Measurements from ENCODE around the gene ZDHHC11B.
"Not testable (repeated sequence)": the region's sequence is repeated elsewhere in the genome, so short reads cannot be mapped to it uniquely, and the experiment has no call there.

The ZDHHC11B gene

DNA sequence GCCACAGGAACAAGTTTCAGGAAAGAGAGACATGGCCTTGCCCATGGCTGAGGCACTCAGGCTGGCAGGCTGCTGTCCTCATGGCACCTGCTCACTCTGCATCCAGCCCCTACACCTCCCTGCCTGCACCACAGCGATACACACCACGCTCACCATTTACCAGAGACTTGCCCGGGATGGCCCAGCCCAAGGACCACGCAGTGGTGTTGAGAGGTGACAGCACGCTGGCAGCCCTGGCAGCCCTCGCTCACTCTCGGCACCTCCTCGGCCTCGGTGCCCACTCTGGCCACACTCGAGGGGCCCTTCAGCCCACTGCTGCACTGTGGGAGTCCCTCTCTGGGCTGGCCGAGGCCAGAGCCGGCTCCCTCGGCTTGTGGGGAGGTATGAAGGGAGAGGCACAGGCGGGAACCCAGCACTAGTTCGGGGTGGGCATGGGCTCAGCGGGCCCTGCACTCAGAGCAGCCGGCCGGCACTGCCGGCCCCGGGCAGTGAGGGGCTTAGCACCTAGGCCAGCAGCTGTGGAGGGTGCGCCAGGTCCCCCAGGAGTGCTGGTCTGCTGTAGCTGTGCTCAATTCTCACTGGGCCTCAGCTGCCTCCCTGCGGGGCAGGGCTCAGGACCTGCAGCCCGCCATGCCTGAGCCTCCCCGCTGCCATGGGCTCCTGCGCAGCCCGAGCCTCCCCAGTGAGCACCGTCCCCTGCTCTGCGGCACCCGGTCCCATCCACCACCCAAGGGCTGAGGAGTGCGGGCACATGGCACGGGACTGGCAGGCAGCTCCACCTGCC is 20.3 kb downstream of the ZDHHC11B start:
- no peak overlapping the region for H3K4me3 Mint-ChIP-seq
- no peaks in the 10 kb centered on the region for H3K36me3 Mint-ChIP-seq
- H3K4me1 Mint-ChIP-seq: peaks cover 3% of the 10 kb centered on the region
- no peaks in the 10 kb centered on the region for H3K27me3 Mint-ChIP-seq
- H3K9me3 Mint-ChIP-seq: no peaks in the 10 kb centered on the region
- no peak overlapping the region for H3K27ac Mint-ChIP-seq

DNA sequence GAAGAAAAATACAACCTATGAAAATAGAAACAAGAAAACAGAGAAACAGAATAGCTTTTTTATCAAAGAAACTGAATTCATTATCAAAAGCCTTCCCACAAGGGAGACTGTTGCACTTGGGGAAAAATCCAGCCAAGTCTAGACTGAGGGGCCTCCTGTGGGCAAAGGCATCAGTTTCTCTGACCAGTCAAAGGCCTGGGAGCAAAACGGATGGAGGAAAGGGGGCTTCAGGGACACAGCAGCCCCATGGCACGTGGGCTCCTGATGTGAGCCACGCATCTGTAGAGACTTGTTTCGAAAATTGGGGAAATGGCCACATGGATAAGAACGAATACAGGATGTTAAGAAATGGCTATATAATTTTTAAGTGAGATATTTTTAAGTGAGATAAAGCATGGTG is 21.1 kb downstream of the ZDHHC11B start:
- Mint-ChIP-seq H3K27ac (no peak overlapping the region), H3K27me3 (no peaks in the 10 kb centered on the region), H3K9me3 (no peaks in the 10 kb centered on the region)

DNA sequence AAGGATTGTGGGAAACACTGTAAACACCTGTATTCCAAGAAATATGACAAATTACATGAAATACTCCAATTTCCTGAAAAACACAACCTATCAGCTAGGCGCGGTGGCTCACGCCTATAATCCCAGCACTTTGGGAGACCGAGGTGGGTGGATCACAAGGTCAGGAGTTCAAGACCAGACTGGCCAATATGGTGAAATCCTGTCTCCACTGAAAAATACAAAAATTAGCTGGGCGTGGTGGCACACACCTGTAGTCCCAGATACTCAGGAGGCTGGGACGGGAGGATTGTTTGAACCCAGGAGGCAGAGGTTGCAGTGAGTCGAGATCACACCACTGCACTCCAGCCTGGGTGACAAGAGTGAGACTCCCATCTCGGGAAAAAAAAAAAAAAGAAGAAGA is 21.5 kb downstream of the ZDHHC11B start:
- not testable (repeated sequence) for H3K36me3 Mint-ChIP-seq, H3K9me3 Mint-ChIP-seq, H3K4me3 Mint-ChIP-seq, H3K27ac Mint-ChIP-seq, H3K27me3 Mint-ChIP-seq
- peaks cover 12% of the 10 kb centered on the region for H3K4me1 Mint-ChIP-seq

More for the DNA sequence above, 21.1 kb downstream of the ZDHHC11B start:
- no peaks in the 10 kb centered on the region for H3K36me3 Mint-ChIP-seq
- peaks cover 11% of the 10 kb centered on the region for H3K4me1 Mint-ChIP-seq
- no peak overlapping the region for H3K4me3 Mint-ChIP-seq

DNA sequence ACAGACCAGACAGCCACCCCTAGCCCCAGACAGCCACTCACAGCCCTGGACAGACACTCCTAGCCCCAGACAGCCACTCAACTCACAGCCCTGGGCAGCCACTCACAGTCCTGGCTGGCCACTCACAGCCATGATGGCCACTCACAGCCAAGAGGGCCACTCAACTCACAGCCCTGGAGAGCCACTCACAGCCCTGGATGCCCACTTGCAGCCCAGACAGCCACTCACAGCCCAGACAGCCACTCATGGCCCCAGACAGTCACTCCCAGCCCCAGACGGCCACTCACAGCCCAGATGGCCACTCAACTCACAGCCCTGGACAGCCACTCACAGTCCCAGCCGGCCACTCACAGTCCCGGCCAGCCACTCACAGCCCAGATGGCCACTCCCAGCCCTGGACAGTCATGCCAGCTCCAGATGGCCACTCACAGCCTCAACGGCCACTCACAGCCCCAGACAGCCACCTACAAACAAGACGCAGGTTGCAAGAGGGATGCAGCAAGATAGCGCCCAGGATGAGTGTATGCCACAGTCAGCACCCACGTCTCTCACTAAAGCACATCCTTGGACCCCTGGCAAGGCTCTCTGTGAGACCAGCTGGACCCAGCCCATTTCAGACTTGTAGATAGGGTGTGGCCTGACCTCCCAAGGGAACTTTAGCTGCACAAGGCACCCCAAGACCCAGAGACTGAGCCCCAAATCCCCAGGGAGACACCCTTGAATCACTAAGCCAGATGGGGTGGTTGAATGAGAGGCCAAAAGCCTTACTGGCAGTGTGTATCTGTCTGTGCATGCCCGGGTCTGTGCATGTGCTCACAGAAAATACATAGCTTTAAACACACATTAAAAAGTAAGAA is 22.4 kb downstream of the ZDHHC11B start:
- Mint-ChIP-seq H3K27me3 (no peaks in the 10 kb centered on the region), H3K4me1 (peaks cover 15% of the 10 kb centered on the region), H3K27ac (no peak overlapping the region)

DNA sequence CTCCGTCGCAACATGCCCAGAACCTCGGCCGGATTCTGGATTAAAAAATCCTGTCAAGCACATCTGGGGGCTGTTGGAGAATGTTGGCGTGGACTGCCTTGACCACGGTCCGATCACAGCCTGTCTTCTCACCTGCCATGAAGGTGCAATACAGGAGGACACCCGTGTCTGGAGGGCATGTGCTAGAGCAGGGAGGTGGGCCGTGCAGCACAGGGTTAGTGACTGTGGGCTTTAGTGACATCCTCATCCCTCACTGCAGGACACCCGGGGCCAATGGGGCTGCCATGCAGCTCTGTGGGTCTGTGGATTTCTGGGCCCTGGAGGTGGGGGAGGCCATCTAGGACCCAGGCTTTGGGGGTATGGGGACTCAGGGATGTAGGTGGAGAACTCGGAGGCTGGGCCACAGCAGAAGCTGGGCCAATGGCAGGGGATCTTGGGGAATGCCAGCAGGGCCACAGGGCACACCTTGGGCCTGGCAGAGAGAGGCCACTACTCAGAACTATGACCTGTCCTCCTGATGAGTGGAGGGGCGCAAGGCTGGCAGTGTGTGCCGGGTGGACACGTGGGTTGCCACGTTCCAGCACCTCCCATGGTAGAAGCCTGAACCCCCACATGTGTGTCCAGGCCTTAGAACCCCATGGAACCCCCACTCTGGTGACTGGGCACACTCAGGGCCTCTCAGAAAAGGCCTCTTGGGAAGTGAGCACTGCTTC is 23.3 kb downstream of the ZDHHC11B start:
- Mint-ChIP-seq H3K36me3 (no peaks in the 10 kb centered on the region), H3K4me1 (peaks cover 15% of the 10 kb centered on the region), H3K27me3 (no peaks in the 10 kb centered on the region), H3K9me3 (no peaks in the 10 kb centered on the region), H3K27ac (no peak overlapping the region), H3K4me3 (no peak overlapping the region)

More for the DNA sequence above, 22.4 kb downstream of the ZDHHC11B start:
- Mint-ChIP-seq H3K9me3 (no peaks in the 10 kb centered on the region), H3K36me3 (no peaks in the 10 kb centered on the region), H3K4me3 (no peak overlapping the region)

DNA sequence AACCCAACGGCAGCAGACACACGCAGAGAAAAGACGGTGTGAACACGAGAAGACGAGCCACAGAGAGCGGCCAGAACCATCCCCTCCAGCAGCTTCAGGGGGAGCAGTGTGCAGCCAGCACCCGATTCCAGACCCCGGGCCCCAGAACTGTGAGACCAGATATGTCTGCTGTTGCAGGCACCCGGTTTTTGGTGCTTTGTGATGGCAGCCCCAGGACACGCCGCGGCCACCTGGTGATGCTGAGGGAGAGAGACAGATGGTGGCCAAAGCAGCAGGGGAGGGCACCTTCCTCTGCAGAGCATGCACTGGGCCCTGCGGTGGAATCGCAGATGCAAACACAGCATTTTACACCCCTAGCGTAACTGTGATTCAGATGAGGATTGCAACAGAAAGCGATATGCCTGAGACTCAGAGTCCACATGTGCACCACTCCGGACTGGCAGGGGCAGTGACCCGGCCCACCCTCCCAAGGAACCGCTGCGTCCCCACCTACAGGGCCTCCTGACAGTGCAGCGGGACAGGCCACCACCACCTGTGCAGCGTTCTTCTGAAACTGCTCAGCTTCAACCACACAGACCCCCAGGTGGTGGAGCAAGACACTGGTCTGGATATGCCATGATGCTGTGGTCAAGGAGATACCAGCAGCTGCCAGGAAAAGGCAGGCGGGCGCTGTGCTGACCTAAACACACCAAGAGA is 24.0 kb downstream of the ZDHHC11B start:
- Mint-ChIP-seq H3K36me3 (no peaks in the 10 kb centered on the region), H3K27me3 (no peaks in the 10 kb centered on the region), H3K4me1 (peaks cover 15% of the 10 kb centered on the region), H3K9me3 (no peaks in the 10 kb centered on the region), H3K27ac (no peak overlapping the region), H3K4me3 (no peak overlapping the region)

DNA sequence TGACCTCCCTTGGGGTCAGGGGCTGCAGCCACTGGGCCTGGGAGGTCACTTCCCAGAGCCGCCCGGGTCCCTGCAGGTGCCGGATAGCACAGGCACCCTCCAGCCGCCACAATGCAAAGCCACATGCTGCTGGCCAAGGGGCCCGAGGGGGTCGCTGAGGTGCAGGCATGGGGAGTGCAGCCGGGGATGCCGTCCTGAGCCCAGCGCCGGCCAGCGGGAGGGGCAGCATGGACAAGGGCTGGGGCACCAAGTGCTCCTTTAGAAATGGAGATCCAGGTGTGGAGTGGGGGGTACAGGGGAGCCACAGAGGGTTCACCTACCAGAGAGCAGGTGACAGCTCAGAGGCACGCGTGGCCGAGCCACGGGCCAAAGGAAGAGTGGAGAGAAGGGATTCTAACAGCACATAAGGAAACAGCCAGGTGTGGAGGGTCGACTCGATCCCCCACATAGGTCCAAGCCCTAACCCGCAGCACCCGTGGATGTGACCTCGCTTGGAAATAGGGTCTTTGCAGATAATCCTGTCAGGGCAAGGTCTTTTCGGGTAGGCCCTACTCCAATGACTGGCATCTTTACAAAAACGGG is 24.7 kb downstream of the ZDHHC11B start:
- H3K4me1 Mint-ChIP-seq: peaks cover 15% of the 10 kb centered on the region
- no peaks in the 10 kb centered on the region for H3K9me3 Mint-ChIP-seq
- no peaks in the 10 kb centered on the region for H3K27me3 Mint-ChIP-seq
- no peak overlapping the region for H3K27ac Mint-ChIP-seq
- no peaks in the 10 kb centered on the region for H3K36me3 Mint-ChIP-seq
- no peak overlapping the region for H3K4me3 Mint-ChIP-seq

DNA sequence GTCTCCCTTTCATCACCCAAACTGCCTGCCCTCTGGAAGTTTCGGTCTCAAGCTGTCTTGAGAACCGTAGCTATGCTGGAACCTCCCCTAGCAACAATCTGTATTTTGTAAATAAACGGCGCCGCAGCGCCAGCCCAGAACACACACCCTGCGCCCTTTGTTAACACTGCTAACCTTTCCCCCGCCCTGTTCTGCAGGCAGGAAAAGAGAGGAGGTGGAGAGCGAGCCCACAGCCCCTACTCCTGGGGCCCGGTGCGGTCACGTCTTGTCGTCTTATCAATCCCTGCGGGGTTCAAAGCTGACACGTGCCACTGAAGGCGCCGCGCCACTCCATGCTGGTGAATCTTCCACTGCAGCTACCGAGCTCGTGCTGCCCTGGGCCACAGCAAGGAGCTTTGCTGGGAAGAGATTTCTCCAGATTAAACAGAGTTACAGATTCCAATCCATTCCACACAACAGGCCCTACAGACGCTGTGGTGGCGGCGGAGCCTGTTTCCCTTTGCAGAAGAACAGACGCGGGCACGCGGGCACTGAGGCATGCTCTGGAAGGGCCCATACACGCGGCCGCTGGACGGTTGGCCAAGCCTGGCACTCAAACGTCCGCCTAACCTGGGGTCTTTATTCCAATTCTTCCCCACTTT is 25.3 kb downstream of the ZDHHC11B start:
- Mint-ChIP-seq H3K4me3 (peak overlapping the region; percentile 12), H3K27me3 (no peaks in the 10 kb centered on the region)

DNA sequence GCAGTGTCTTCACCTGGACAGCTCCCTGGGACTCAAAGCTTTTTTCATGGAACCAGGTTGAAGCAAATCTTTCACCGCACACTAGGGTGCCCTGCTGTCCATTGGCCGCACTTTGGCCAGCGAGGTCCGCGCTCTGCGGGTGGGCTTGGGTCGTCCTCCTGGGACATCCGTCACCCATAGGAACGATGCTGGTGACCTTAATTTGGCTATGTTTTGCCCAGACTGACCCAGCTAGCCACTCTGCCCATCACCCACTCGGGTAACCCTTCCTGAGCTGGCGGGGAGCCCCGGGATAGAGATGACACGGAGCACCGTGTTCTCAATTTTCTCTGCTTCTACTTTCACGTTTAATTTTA is 25.9 kb downstream of the ZDHHC11B start:
- H3K4me3 Mint-ChIP-seq: peak overlapping the region; percentile 12
- no peaks in the 10 kb centered on the region for H3K27me3 Mint-ChIP-seq
- peaks cover 15% of the 10 kb centered on the region for H3K4me1 Mint-ChIP-seq
- no peaks in the 10 kb centered on the region for H3K9me3 Mint-ChIP-seq
- no peaks in the 10 kb centered on the region for H3K36me3 Mint-ChIP-seq
- no peak overlapping the region for H3K27ac Mint-ChIP-seq

More for the DNA sequence above, 25.3 kb downstream of the ZDHHC11B start:
- Mint-ChIP-seq H3K9me3 (no peaks in the 10 kb centered on the region), H3K27ac (no peak overlapping the region), H3K36me3 (no peaks in the 10 kb centered on the region), H3K4me1 (peaks cover 15% of the 10 kb centered on the region)

DNA sequence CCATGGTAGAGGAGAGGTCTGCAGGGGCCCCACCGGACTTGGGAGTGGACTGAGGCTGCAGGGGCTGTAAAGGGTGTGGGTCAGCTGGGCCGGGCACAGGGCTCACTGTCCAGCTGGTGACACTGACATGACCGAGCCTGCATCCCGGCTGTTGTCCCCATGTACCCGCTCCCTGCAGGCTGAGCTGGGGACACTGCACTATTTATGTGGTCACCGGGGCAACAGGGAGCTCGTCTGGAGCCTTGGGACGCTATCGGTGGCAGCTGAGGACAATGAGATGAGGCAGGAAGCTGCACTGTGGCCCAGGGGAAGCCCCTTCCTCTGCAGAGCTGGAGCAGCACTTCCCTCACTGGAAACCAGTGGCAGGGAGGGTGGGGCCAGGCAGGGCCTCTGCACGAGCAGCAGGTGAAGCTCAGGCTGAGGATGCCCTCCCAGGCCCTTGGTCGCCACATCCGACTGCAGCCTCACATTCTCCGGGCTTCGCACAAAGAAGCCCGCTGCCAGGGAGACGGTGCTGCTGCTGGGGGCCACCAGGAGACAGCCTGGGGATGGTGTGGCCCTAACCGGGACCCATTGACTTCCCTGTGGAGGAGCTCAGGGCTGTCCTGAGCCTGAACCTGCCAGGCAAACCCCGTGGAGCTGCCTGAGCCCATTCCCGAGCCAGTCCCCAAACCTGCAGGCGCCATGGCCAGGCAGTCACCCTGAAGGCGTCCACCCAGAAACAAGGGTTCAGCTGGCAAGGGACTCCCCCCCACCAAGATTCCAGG is 26.4 kb downstream of the ZDHHC11B start:
- Mint-ChIP-seq H3K4me1 (peaks cover 15% of the 10 kb centered on the region), H3K9me3 (no peaks in the 10 kb centered on the region), H3K27me3 (no peaks in the 10 kb centered on the region), H3K36me3 (no peaks in the 10 kb centered on the region), H3K4me3 (no peak overlapping the region), H3K27ac (no peak overlapping the region)

DNA sequence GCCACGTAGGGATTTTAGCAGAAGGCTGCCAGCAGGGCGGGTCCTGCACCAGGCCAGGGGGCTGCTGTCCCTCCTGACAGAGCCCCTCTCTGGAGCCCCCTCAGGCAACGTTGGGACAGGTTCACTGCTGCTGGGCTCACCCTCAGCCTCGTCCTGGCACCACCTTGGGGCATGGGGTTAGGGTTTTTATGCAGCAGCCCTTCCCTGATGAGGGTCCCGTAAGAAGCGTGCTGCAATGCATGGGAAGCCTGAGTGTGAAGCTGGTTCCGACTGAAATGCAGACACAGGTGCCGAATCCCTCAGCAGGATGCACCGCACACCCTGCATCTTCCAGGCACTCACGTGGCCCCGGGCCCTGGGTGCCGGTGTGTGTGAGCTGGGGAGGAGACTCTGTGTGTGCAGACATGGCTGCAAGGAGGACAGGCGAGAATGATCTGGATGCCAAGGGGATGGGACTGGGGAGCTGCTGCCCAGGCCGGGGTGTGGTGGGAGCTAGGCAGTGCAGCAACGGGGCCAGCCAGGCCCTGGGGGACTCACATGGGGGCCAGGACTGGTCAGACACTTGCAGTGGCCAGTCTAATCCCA is 27.1 kb downstream of the ZDHHC11B start:
- Mint-ChIP-seq H3K4me3 (no peak overlapping the region), H3K27ac (peak overlapping the region; percentile 23), H3K4me1 (peaks cover 15% of the 10 kb centered on the region), H3K9me3 (no peaks in the 10 kb centered on the region), H3K36me3 (no peaks in the 10 kb centered on the region), H3K27me3 (no peaks in the 10 kb centered on the region)

DNA sequence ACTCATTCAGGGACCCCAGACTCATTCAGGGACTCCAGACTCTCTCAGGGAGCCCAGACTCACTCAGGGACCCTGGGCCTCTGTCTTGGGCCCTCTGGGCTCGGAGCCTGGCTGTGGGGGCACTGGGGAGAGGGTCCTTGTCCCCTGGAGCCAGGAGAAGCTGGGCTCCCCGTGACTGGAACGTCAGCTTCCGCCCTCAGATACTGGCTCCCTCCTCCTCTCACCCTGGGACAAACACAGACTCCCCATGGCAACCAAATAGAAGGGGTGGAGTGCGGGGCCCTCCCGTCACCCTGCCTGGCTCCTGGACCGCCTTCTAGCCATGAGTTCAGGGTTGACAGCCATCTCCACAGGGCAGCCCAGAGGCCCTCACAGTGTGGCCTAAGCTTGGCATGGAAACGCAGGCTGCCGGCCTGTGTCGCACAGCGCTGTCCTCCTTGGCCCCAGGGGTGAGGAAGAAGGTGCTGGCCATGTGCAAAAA is 27.6 kb downstream of the ZDHHC11B start:
- H3K27ac Mint-ChIP-seq: no peak overlapping the region
- no peaks in the 10 kb centered on the region for H3K9me3 Mint-ChIP-seq
- H3K4me1 Mint-ChIP-seq: peaks cover 15% of the 10 kb centered on the region
- H3K27me3 Mint-ChIP-seq: no peaks in the 10 kb centered on the region
- H3K36me3 Mint-ChIP-seq: no peaks in the 10 kb centered on the region
- no peak overlapping the region for H3K4me3 Mint-ChIP-seq

DNA sequence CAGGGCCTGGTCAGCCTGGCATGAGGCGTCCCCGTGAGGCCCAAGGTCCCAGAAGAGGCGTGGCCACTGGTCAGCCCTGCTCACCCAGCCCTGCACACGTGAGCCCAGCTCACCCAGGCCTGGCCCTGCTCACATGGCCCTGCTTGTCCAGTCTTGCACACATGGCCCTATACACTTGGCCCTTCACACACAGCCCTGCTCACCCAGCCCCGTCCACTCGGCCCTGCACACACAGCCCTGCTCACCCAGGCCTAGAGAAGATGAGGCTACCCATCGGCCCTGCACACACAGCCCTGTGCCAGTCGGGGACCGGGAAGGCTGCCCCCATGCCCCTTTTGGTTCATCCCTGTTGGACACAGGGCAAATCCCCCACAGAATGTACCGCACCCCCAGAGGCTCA is 28.4 kb downstream of the ZDHHC11B start:
- no peaks in the 10 kb centered on the region for H3K9me3 Mint-ChIP-seq
- H3K27me3 Mint-ChIP-seq: no peaks in the 10 kb centered on the region
- H3K27ac Mint-ChIP-seq: no peak overlapping the region
- H3K36me3 Mint-ChIP-seq: no peaks in the 10 kb centered on the region
- H3K4me1 Mint-ChIP-seq: peaks cover 15% of the 10 kb centered on the region
- H3K4me3 Mint-ChIP-seq: no peak overlapping the region
